DMS114 treated with DMSO at 0.1 percent for 48 hours (cell line): Measurements from ENCODE around the gene TMEM218.

Experiments used
- DNase-seq: peaks from one replicate; lab custom pipeline; 2025; ENCODE audit not compliant: unreplicated experiment; lab: John Stamatoyannopoulos, UW

Gene TMEM218

GRCh38 chr11:125129316-125129993 is 18.0 kb upstream of the TMEM218 start:
- DNase-seq: no peak

- no peak for DNase-seq
Measured at GRCh38 chr11:125128450-125128849, 17.0 kb upstream of the TMEM218 start.

GRCh38 chr11:125124618-125124992 is 13.2 kb upstream of the TMEM218 start:
- DNase-seq: no peak

- no peak for DNase-seq
Measured at GRCh38 chr11:125123947-125124617, 12.7 kb upstream of the TMEM218 start.

- no peak for DNase-seq
Measured at GRCh38 chr11:125123194-125123946, 11.9 kb upstream of the TMEM218 start.

- DNase-seq: no peak
Measured at GRCh38 chr11:125117429-125117828, 6.0 kb upstream of the TMEM218 start.

- no peak for DNase-seq
Measured at GRCh38 chr11:125114518-125114917, 3.1 kb upstream of the TMEM218 start.

- no peak for DNase-seq
Measured at GRCh38 chr11:125112208-125112604, 780 bp upstream of the TMEM218 start.

- no peak for DNase-seq
Measured at GRCh38 chr11:125111001-125111342, 454 bp downstream of the TMEM218 start.

- no peak for DNase-seq
Measured at GRCh38 chr11:125110506-125110905, 920 bp downstream of the TMEM218 start.

- no peak for DNase-seq
Measured at GRCh38 chr11:125108469-125108868, 3.0 kb downstream of the TMEM218 start.

GRCh38 chr11:125105926-125106325 is 5.5 kb downstream of the TMEM218 start:
- no peak for DNase-seq

GRCh38 chr11:125102510-125102909 is 8.9 kb downstream of the TMEM218 start:
- DNase-seq: no peak

GRCh38 chr11:125102025-125102424 is 9.4 kb downstream of the TMEM218 start:
- no peak for DNase-seq

- DNase-seq: no peak
Measured at GRCh38 chr11:125101596-125101995, 9.8 kb downstream of the TMEM218 start.

- no peak for DNase-seq
Measured at GRCh38 chr11:125100136-125100535, 11.3 kb downstream of the TMEM218 start.

GRCh38 chr11:125094731-125095130 is 16.7 kb downstream of the TMEM218 start:
- DNase-seq: no peak

GRCh38 chr11:125093502-125093901 is 17.9 kb downstream of the TMEM218 start:
- DNase-seq: no peak

GRCh38 chr11:125092669-125093068 is 18.8 kb downstream of the TMEM218 start:
- DNase-seq: no peak

GRCh38 chr11:125091877-125092664 is 19.4 kb downstream of the TMEM218 start:
- DNase-seq: no peak

- DNase-seq: peak; percentile 32
Measured at GRCh38 chr11:125091247-125091876, 20.1 kb downstream of the TMEM218 start.
